Activated CD8-positive, alpha-beta T cell treated with anti-CD3 and anti-CD28 coated beads, Interleukin-2, amount 10 ng/mL, durations not matched to agents 7 days and 5 days (primary cell): ENCODE results near the gene FXYD3. TPM values are rescaled to one million over a fixed set of nuclear protein-coding genes. Genes with fewer than 3 reads are reported as not detected.
"Not testable (repeated sequence)": the region's sequence is repeated elsewhere in the genome, so short reads cannot be mapped to it uniquely, and the experiment has no call there.

Experiments
- ATAC-seq: fragments of 150-1000 bp; cut with Tn5 transposase; one replicate; pipeline ENCODE4 v1.10.0; 2021; ENCODE audit warnings: moderate library complexity
- CTCF ChIA-PET: fragments of 350-600 bp; sonication (Branson Sonifier 250); formaldehyde crosslinking; loops from one replicate; lab custom pipeline; 2021; ENCODE audit warnings: antibody characterized with exemption; lab: Charles Lee
- POLR2A ChIA-PET: fragments of 350-600 bp; sonication (Branson Sonifier 250); formaldehyde crosslinking; loops from one replicate; lab custom pipeline; 2021; ENCODE audit warnings: antibody characterized with exemption; lab: Charles Lee
- DNase-seq: peaks from one replicate; pipeline ENCODE4 v3.0.0-alpha.2; 2020
- H3K27ac Mint-ChIP-seq: one replicate; pipeline ENCODE4 v1.8.0; 2021; ENCODE audit warnings: mild to moderate bottlenecking, mixed read lengths
- H3K27me3 Mint-ChIP-seq: one replicate; pipeline ENCODE4 v1.8.0; 2021; ENCODE audit warnings: low read depth, mixed read lengths
- H3K36me3 Mint-ChIP-seq: one replicate; pipeline ENCODE4 v1.8.0; 2021; ENCODE audit warnings: low read depth, mixed read lengths
- H3K4me1 Mint-ChIP-seq: one replicate; pipeline ENCODE4 v1.8.0; 2021; ENCODE audit warnings: low read depth, mixed read lengths
- H3K4me3 Mint-ChIP-seq: one replicate; pipeline ENCODE4 v1.8.0; 2021; ENCODE audit warnings: mild to moderate bottlenecking, mixed read lengths
- H3K9me3 Mint-ChIP-seq: one replicate; pipeline ENCODE4 v1.8.0; 2022; ENCODE audit warnings: mixed read lengths; ENCODE audit not compliant: insufficient read depth
- total RNA-seq, 2 experiments: library from RNA; stranded (reverse); gene quantifications; one replicate each; pipeline ENCODE4 v1.2.3, GENCODE V29; 2021

The FXYD3 gene
- total RNA-seq, 2 experiments from 2014 or later: not detected

- H3K36me3 Mint-ChIP-seq: no peaks in the 10 kb centered on the region
- no peaks in the 10 kb centered on the region for H3K4me1 Mint-ChIP-seq
These were observed 15.7 kb upstream of the FXYD3 start for GRCh38 chr19:35099897-35100275.

DNA sequence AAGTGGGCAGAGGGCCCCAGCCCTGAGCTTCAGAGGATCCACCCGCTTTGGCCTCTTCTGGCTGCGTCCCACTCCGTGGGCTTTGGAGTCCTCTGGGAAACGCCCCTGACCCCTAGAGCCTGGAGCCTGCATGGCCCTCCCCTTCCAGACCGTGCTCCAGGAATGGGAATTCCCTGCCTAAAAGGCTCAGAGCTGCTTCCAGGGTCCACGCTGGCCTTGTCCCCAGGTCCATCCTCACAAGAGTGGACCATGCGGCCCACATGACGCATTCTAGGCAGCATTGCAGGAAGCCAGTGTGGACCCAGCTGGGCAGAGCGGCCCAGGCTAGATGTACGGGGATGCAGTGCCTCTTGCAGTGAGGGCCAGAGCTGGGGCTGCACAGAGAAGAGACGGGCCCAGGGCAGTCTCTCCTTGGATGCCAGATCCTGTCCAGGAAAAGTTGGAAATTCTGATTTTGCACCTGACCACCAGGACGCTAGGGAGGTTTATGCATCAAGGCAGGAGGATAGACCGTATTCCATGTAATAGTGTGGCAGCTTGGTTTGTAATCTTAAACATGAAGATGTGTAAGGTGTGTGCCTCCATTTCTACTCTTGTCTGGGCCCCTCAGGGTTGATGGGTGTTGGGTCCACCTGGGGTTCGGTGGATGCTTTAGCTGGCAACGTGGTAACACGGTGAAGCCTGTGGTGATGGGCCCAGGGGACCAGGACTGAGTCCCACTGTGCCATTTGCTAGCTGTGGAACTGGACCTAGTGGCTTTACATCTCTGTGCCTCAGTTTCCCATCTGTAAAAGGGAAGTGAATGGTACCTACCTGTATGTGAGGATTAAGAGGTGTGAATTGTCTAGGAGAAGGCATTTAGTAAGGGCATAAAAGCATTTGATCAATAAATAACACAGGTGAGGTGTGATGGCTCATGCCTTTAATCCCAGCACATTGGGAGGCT is 14.8 kb upstream of the FXYD3 start:
- no peaks in the 10 kb centered on the region for H3K36me3 Mint-ChIP-seq
- H3K9me3 Mint-ChIP-seq: no peaks in the 10 kb centered on the region
- CTCF ChIA-PET: interaction anchor here (1.5 kb wide), 1 partner anchor 34 kb away, joined by 3 read pairs; no protein-coding TSS in a partner anchor
- H3K4me1 Mint-ChIP-seq: no peaks in the 10 kb centered on the region
- POLR2A ChIA-PET: no interaction called here
- H3K27ac Mint-ChIP-seq: no peak overlapping the region
- H3K27me3 Mint-ChIP-seq: no peaks in the 10 kb centered on the region
- no peak overlapping the region for H3K4me3 Mint-ChIP-seq
- no peak for DNase-seq
- ATAC-seq: no peak

More at GRCh38 chr19:35099897-35100275, 15.7 kb upstream of the FXYD3 start:
- Mint-ChIP-seq H3K27me3 (no peaks in the 10 kb centered on the region), H3K9me3 (no peaks in the 10 kb centered on the region), H3K27ac (no peak overlapping the region), H3K4me3 (no peak overlapping the region)
- DNase-seq (no peak), ATAC-seq (no peak)
- POLR2A ChIA-PET: no interaction called here
- CTCF ChIA-PET: interaction anchor here (1.5 kb wide), 1 partner anchor 33 kb away, joined by 3 read pairs; no protein-coding TSS in a partner anchor

DNA sequence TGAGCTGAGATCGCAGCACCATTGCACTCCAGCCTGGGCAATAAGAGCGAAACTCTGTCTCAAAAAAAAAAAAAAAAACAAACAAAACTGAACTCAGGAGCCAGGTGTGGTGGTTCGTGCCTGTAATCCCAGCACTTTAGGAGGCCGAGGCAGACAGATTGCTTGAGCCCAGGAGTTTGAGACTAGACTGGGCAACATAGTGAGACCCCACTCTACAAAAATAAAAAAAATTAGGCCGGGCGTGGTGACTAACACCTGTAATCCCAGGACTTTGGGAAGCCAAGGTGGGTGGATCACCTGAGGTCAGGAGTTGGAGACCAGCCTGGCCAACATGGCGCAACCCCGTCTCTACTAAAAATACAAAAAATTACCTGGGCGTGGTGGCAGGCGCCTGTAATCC is 13.7 kb upstream of the FXYD3 start:
- H3K4me3 Mint-ChIP-seq, H3K27me3 Mint-ChIP-seq, H3K9me3 Mint-ChIP-seq, H3K27ac Mint-ChIP-seq, POLR2A ChIA-PET, DNase-seq, H3K36me3 Mint-ChIP-seq, CTCF ChIA-PET, ATAC-seq, H3K4me1 Mint-ChIP-seq: not testable (repeated sequence)

DNA sequence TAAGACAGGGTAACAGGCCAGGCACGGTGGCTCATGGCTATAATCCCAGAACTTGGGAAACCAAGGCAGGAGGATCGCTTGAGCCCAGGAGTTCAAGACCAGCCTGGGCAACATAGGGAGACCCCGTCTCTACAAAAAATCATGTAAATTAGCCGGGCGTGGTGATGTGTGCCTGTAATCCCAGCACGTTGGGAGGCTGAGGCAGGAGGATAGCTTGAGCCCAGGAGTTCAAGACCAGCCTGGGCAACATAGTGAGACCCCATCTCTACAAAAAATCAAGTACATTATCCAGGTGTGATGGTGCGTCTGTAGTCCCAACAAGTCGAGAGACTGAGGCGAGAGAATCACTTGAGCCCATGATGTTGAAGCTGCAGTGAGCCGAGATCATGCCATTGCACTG is 12.0 kb upstream of the FXYD3 start:
- POLR2A ChIA-PET, CTCF ChIA-PET, H3K4me3 Mint-ChIP-seq: not testable (repeated sequence)

DNA sequence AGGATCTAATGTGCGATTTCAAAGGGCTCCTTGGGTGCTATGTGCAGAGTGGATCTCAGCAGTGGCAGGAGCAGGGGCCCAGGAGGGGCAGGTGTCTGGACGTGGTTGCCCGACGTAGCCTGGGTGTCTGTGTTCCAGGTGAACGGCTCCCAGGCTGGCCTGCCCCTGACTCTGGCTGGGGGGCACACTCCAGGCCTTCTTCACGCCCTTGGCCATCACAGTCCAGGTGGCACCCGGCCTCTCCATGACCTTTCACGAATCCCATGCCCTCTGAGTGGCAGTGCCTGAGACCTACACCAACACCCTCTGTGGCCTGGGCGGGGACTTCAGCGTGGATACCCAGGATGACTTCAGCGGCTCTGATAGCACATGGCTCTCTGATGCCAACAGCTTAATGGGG is 11.3 kb upstream of the FXYD3 start:
- Mint-ChIP-seq H3K4me3 (no peak overlapping the region), H3K36me3 (peaks cover 2% of the 10 kb centered on the region), H3K4me1 (peaks cover 2% of the 10 kb centered on the region), H3K27me3 (no peaks in the 10 kb centered on the region), H3K9me3 (peaks cover 5% of the 10 kb centered on the region), H3K27ac (no peak overlapping the region)
- ATAC-seq: no peak
- DNase-seq: no peak
- ChIA-PET POLR2A (no interaction called here), CTCF (no interaction called here)

More for the DNA sequence above, 12.0 kb upstream of the FXYD3 start:
- H3K9me3 Mint-ChIP-seq, H3K4me1 Mint-ChIP-seq, H3K36me3 Mint-ChIP-seq, H3K27me3 Mint-ChIP-seq, H3K27ac Mint-ChIP-seq, DNase-seq, ATAC-seq: not testable (repeated sequence)

DNA sequence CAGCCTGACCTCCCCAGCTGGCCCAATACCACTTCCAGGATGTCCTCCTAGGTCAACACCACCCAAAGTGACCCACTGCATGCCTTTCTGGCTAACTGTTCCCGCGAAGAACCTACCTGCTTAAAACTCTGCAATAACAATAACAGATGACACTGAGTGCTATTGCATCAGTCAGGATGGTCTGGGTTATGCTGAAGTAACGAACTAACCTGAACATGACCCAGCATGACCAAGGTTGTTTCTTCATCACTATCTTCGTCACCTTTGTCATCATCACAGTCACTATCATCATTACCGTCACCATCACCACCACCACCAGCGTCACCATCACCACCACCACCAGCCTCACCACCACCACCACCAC is 10.6 kb upstream of the FXYD3 start:
- Mint-ChIP-seq H3K27me3 (no peaks in the 10 kb centered on the region), H3K4me1 (peaks cover 2% of the 10 kb centered on the region), H3K36me3 (peaks cover 2% of the 10 kb centered on the region), H3K9me3 (peaks cover 5% of the 10 kb centered on the region), H3K4me3 (no peak overlapping the region), H3K27ac (no peak overlapping the region)
- POLR2A ChIA-PET: no interaction called here
- ATAC-seq (no peak), DNase-seq (no peak)
- CTCF ChIA-PET: no interaction called here

- no peak for ATAC-seq
- no peaks in the 10 kb centered on the region for H3K27me3 Mint-ChIP-seq
- H3K9me3 Mint-ChIP-seq: peaks cover 5% of the 10 kb centered on the region
- ChIA-PET POLR2A (no interaction called here), CTCF (interaction anchor here (0.8 kb wide), 1 partner anchor 39 kb away, joined by 4 read pairs; no protein-coding TSS in a partner anchor)
- H3K4me1 Mint-ChIP-seq: peaks cover 2% of the 10 kb centered on the region
- no peak overlapping the region for H3K27ac Mint-ChIP-seq
- H3K4me3 Mint-ChIP-seq: no peak overlapping the region
- no peak for DNase-seq
- peaks cover 2% of the 10 kb centered on the region for H3K36me3 Mint-ChIP-seq
These were observed 10.0 kb upstream of the FXYD3 start for GRCh38 chr19:35105411-35106290.

- no peak for ATAC-seq
These were observed 9.4 kb upstream of the FXYD3 start for GRCh38 chr19:35106291-35106583.

GRCh38 chr19:35106898-35107541 is 8.6 kb upstream of the FXYD3 start:
- CTCF ChIA-PET: interaction anchor here (0.8 kb wide), 1 partner anchor 40 kb away, joined by 4 read pairs; no protein-coding TSS in a partner anchor
- peaks cover 5% of the 10 kb centered on the region for H3K9me3 Mint-ChIP-seq
- POLR2A ChIA-PET: no interaction called here
- H3K27ac Mint-ChIP-seq: no peak overlapping the region
- no peak for DNase-seq
- H3K27me3 Mint-ChIP-seq: no peaks in the 10 kb centered on the region
- H3K36me3 Mint-ChIP-seq: peaks cover 2% of the 10 kb centered on the region
- no peak overlapping the region for H3K4me3 Mint-ChIP-seq
- peaks cover 2% of the 10 kb centered on the region for H3K4me1 Mint-ChIP-seq
- ATAC-seq: no peak

More at GRCh38 chr19:35106291-35106583, 9.4 kb upstream of the FXYD3 start:
- no peak overlapping the region for H3K4me3 Mint-ChIP-seq
- peaks cover 2% of the 10 kb centered on the region for H3K4me1 Mint-ChIP-seq
- H3K9me3 Mint-ChIP-seq: peaks cover 5% of the 10 kb centered on the region
- peaks cover 2% of the 10 kb centered on the region for H3K36me3 Mint-ChIP-seq
- ChIA-PET CTCF (interaction anchor here (0.8 kb wide), 1 partner anchor 39 kb away, joined by 4 read pairs; no protein-coding TSS in a partner anchor), POLR2A (no interaction called here)
- no peak overlapping the region for H3K27ac Mint-ChIP-seq
- no peaks in the 10 kb centered on the region for H3K27me3 Mint-ChIP-seq
- DNase-seq: no peak

GRCh38 chr19:35107545-35107944 is 8.1 kb upstream of the FXYD3 start:
- no peak overlapping the region for H3K4me3 Mint-ChIP-seq
- H3K4me1 Mint-ChIP-seq: peaks cover 2% of the 10 kb centered on the region
- no peak overlapping the region for H3K27ac Mint-ChIP-seq
- ATAC-seq (no peak), DNase-seq (no peak)
- peaks cover 2% of the 10 kb centered on the region for H3K36me3 Mint-ChIP-seq
- peaks cover 5% of the 10 kb centered on the region for H3K9me3 Mint-ChIP-seq
- H3K27me3 Mint-ChIP-seq: no peaks in the 10 kb centered on the region
- ChIA-PET POLR2A (no interaction called here), CTCF (interaction anchor here (1.2 kb wide), 1 partner anchor 41 kb away, joined by 3 read pairs; no protein-coding TSS in a partner anchor)

GRCh38 chr19:35108730-35109129 is 6.9 kb upstream of the FXYD3 start:
- POLR2A ChIA-PET: no interaction called here
- Mint-ChIP-seq H3K36me3 (peaks cover 2% of the 10 kb centered on the region), H3K4me1 (peaks cover 2% of the 10 kb centered on the region), H3K27ac (no peak overlapping the region), H3K9me3 (peaks cover 5% of the 10 kb centered on the region), H3K4me3 (no peak overlapping the region), H3K27me3 (no peaks in the 10 kb centered on the region)
- no peak for DNase-seq
- ATAC-seq: no peak
- CTCF ChIA-PET: interaction anchor here (1.2 kb wide), 1 partner anchor 42 kb away, joined by 3 read pairs; no protein-coding TSS in a partner anchor
